Germinal center (tissue), 1 donor: ENCODE measurements around the gene ZNF426.

Experiments
- DNase-seq: peaks from one replicate; pipeline ENCODE4 v3.0.0; 2012; ENCODE audit warnings: mixed read lengths, low spot score

ZNF426 gene

GRCh38 chr19:9498183-9498902, 40.1 kb downstream of the ZNF426 start, which contains the start of gene ZNF560:
Gene ZNF560 (minus strand): TSS chr19:9498616. CDS start chr19:9475313, 23,303 bp downstream.
- no peak for DNase-seq

- DNase-seq, result no peak
Measured at GRCh38 chr19:9494096-9494495, 44.3 kb downstream of the ZNF426 start.

- no peak for DNase-seq
Measured at GRCh38 chr19:9487016-9487415, 51.4 kb downstream of the ZNF426 start.

- DNase-seq, result no peak
Measured at GRCh38 chr19:9485140-9485539, 53.3 kb downstream of the ZNF426 start.

- no peak for DNase-seq
Measured at GRCh38 chr19:9474975-9475374, 63.5 kb downstream of the ZNF426 start.
